Liver (tissue), 9 donors: ENCODE results near the gene PHF11. TPM values are rescaled to one million over a fixed set of nuclear protein-coding genes. Genes with fewer than 3 reads are reported as not detected.

ENCODE experiments used
- DNase-seq: peaks from one replicate; pipeline ENCODE4 v3.0.0-alpha.2; 2017; ENCODE audit warnings: low spot score
- H3K27ac ChIP-seq, 2 donors: one replicate each; pipeline ENCODE4 v1.7.0; 2013; ENCODE audit warnings: inconsistent platforms in 2 of 2, low read length in 2 of 2, control low read depth in 1 of 2, low read depth in 1 of 2, mild to moderate bottlenecking in 1 of 2
- H3K27me3 ChIP-seq, 4 donors: one replicate each; pipeline versions ENCODE4 v1.6.1 to v1.7.0; 2013; ENCODE audit warnings: low read length in 3 of 4, inconsistent platforms in 1 of 4, mild to moderate bottlenecking in 1 of 4, moderate library complexity in 1 of 4; ENCODE audit not compliant: control insufficient read depth in 4 of 4, insufficient read depth in 4 of 4
- H3K36me3 ChIP-seq, 4 donors: one replicate each; pipeline versions ENCODE4 v1.6.1 to v1.7.0; 2013; ENCODE audit warnings: low read length in 3 of 4, mild to moderate bottlenecking in 3 of 4, low read depth in 1 of 4, moderate library complexity in 1 of 4; ENCODE audit not compliant: control insufficient read depth in 4 of 4, insufficient read depth in 3 of 4
- H3K4me1 ChIP-seq, 4 donors: one replicate each; pipeline versions ENCODE4 v1.6.1 to v1.7.0; 2013; ENCODE audit warnings: low read length in 3 of 4, mild to moderate bottlenecking in 3 of 4, moderate library complexity in 1 of 4; ENCODE audit not compliant: control insufficient read depth in 4 of 4, insufficient read depth in 4 of 4
- H3K4me3 ChIP-seq, 3 donors: one replicate each; pipeline versions ENCODE4 v1.6.1 to v1.7.0; 2013; ENCODE audit warnings: low read length in 3 of 3, control low read depth in 1 of 3, low read depth in 1 of 3, mild to moderate bottlenecking in 1 of 3
- H3K9ac ChIP-seq, 2 donors: one replicate each; pipeline ENCODE4 v1.7.0; 2013; ENCODE audit warnings: low read length in 2 of 2, mild to moderate bottlenecking in 2 of 2, moderate library complexity in 2 of 2, control low read depth in 1 of 2, low read depth in 1 of 2
- H3K9me3 ChIP-seq, 4 donors: one replicate each; pipeline versions ENCODE4 v1.6.1 to v1.7.0; 2013; ENCODE audit warnings: low read length in 3 of 4; ENCODE audit not compliant: control insufficient read depth in 4 of 4
- ATF3 ChIP-seq: IDR thresholded peaks from 2 replicates; pipeline ENCODE4 v1.6.1; 2016; ENCODE audit warnings: antibody characterized with exemption
- CTCF ChIP-seq: fragments of 150-350 bp; IDR thresholded peaks from 2 replicates; pipeline ENCODE4 v1.5.1; 2017; ENCODE audit warnings: improper control_type of control experiment, low read depth, low read length; ENCODE audit not compliant: missing input control
- EGR1 ChIP-seq, 2 donors: IDR thresholded peaks; 2 replicates each; pipeline ENCODE4 v1.6.1; 2016 to 2018; ENCODE audit warnings: antibody characterized with exemption in 2 of 2, low read depth in 2 of 2
- FOXA1 ChIP-seq: IDR thresholded peaks from 2 replicates; pipeline ENCODE4 v1.6.1; 2016; ENCODE audit warnings: antibody characterized with exemption
- FOXA2 ChIP-seq: IDR thresholded peaks from 2 replicates; pipeline ENCODE4 v1.6.1; 2016; ENCODE audit warnings: antibody characterized with exemption
- GABPA ChIP-seq, 2 donors: IDR thresholded peaks in 1 of 2; conservative IDR thresholded peaks in 1 of 2; 2 replicates each; pipeline ENCODE4 v1.6.1; 2016; ENCODE audit warnings: antibody characterized with exemption in 2 of 2, mild to moderate bottlenecking in 1 of 2, moderate library complexity in 1 of 2
- HNF4A ChIP-seq, 2 donors: conservative IDR thresholded peaks; 2 replicates each; pipeline ENCODE4 v1.6.1; 2016; ENCODE audit warnings: antibody characterized with exemption in 2 of 2, mild to moderate bottlenecking in 2 of 2
- JUND ChIP-seq, 2 donors: IDR thresholded peaks; 2 replicates each; pipeline ENCODE4 v1.6.1; 2016; ENCODE audit warnings: antibody characterized with exemption in 2 of 2
- MAX ChIP-seq: IDR thresholded peaks from 2 replicates; pipeline ENCODE4 v1.6.1; 2016; ENCODE audit warnings: antibody characterized with exemption
- RAD21 ChIP-seq, 2 donors: IDR thresholded peaks; 2 replicates each; pipeline ENCODE4 v1.6.1; 2016; ENCODE audit warnings: antibody characterized with exemption in 2 of 2, mild to moderate bottlenecking in 2 of 2
- RXRA ChIP-seq, 2 donors: IDR thresholded peaks; 2 replicates each; pipeline ENCODE4 v1.6.1; 2017 to 2018; ENCODE audit warnings: antibody characterized with exemption in 2 of 2, mild to moderate bottlenecking in 1 of 2
- SP1 ChIP-seq: IDR thresholded peaks from 2 replicates; pipeline ENCODE4 v1.6.1; 2018; ENCODE audit warnings: antibody characterized with exemption, mild to moderate bottlenecking
- TAF1 ChIP-seq: conservative IDR thresholded peaks from 2 replicates; pipeline ENCODE4 v1.6.1; 2016; ENCODE audit warnings: antibody characterized with exemption, mild to moderate bottlenecking
- WGBS: extraction: QIAGEN DNeasy Blood & Tissue Kit; methylation state at CpG from one replicate; pipeline ENCODE4 v1.1.7; 2013; 5-methylcytosine and 5-hydroxymethylcytosine counted together
- polyA plus RNA-seq, 2 donors: library from polyadenylated mRNA; stranded (reverse) in 1 of 2; unstranded in 1 of 2; fragments of 200-250 nt in 1 of 2; fragments of >200 nt in 1 of 2; fragmentation: Nextera tagmentation in 1 of 2; extraction: Ambion mirVana in 1 of 2; gene quantifications; one replicate each; pipeline versions ENCODE4 v1.2.1 to v1.2.3, GENCODE V29; 2013 to 2015
- total RNA-seq, 2 donors: library from RNA; depleted of rRNA; stranded (reverse); fragments of >200 nt; gene quantifications; one replicate each; pipeline ENCODE4 v1.2.3, GENCODE V29; 2014
- TF ChIP-seq, protein P1 (sequence below): IDR thresholded peaks from 2 replicates; pipeline ENCODE4 v1.6.1; 2016; ENCODE audit warnings: antibody characterized with exemption, mild to moderate bottlenecking
- donor health status: healthy.
- donor health status: healthy.
- donor health status: healthy.
- donor health status: healthy.
- donor health status: healthy.

Gene PHF11
- total and polyA plus RNA-seq, 4 donors: 8.6 to 16.1 (median 11.5) TPM

- TF ChIP-seq CTCF: no peak
These were observed 53.5 kb downstream of the PHF11 start (continued) for GRCh38 chr13:49549289-49549688.

DNA sequence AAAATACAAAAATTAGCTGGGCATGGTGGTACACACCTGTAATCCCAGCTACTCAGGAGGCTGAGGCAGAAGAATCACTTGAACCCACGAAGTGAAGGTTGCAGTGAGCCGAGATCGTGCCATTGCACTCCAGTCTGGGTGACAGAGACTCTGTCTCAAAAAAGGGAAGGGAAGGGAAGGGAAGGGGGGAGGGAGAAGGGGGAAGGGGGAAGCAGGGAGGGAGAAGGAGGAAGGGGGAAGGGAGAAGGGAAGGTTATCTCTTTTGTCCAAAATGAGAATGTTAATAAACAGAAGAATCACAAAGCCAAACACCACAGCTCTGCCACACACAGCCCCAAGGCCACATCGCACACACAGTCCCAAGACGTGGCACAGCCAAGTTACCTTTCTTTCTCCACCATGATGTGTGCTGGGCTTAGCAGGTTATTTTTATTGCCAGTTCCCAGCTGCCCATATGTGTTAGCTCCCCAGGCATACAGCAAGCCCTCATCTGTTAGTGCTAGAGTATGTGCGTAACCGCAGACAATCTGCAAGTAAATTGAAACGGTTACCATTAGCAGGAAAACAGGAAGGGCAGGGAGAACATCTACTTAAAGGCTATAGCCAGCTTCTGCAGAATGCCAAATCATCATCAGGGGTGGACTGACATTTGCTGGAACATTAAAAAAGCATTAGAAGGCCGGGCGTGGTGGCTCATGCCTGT lies 55.3 kb downstream of the PHF11 start:
- TF ChIP-seq ATF3 (no peak), FOXA1 (no peak)
- H3K36me3 ChIP-seq: peaks cover 0 to 4% (median 3%) of the 10 kb centered on the region in 4 donors
- no peak overlapping the region for H3K27ac ChIP-seq
- DNase-seq: no peak
- H3K9ac ChIP-seq: no peak overlapping the region
- H3K4me1 ChIP-seq: no peaks in the 10 kb centered on the region
- no peak overlapping the region for H3K4me3 ChIP-seq
- 89% methylated on average over 10 of the region's 10 CpGs for WGBS
- H3K27me3 ChIP-seq: no peaks in the 10 kb centered on the region
- H3K9me3 ChIP-seq: no peaks in the 10 kb centered on the region

GRCh38 chr13:49553888-49554287 lies 58.1 kb downstream of the PHF11 start:
- Histone ChIP-seq H3K9ac (no peak overlapping the region), H3K27ac (no peak overlapping the region), H3K4me1 (no peaks in the 10 kb centered on the region), H3K4me3 (no peak overlapping the region), H3K36me3 (peaks cover 2 to 4% (median 3%) of the 10 kb centered on the region in 4 donors), H3K9me3 (no peaks in the 10 kb centered on the region), H3K27me3 (no peaks in the 10 kb centered on the region)
- no peak for DNase-seq
- TF ChIP-seq GABPA (IDR thresholded peaks at IDR 0.05 in 1 of 2, conservative IDR thresholded peaks at IDR 0.05 in 1 of 2) (no peak), RAD21 (IDR thresholded peaks at IDR 0.05) (no peak), FOXA1 (no peak)
- 94% methylated on average over 2 of the region's 2 CpGs for WGBS

- Histone ChIP-seq H3K9me3 (no peaks in the 10 kb centered on the region), H3K27me3 (no peaks in the 10 kb centered on the region), H3K9ac (no peak overlapping the region), H3K27ac (no peak overlapping the region), H3K4me3 (no peak overlapping the region), H3K4me1 (no peaks in the 10 kb centered on the region), H3K36me3 (peaks cover 2 to 7% (median 4%) of the 10 kb centered on the region in 4 donors)
- no peak for DNase-seq
- WGBS: 88% methylated on average over 11 of the region's 11 CpGs
- no peak for TF ChIP-seq ATF3
- TF ChIP-seq TAF1: no peak
- no peak for TF ChIP-seq MAX
- TF ChIP-seq EGR1 (IDR thresholded peaks at IDR 0.05; ENCODE audit: low read depth in 2 of 2): no peak
- no peak for TF ChIP-seq CTCF
- TF ChIP-seq GABPA (IDR thresholded peaks at IDR 0.05 in 1 of 2, conservative IDR thresholded peaks at IDR 0.05 in 1 of 2): no peak
- no peak for TF ChIP-seq RXRA (IDR thresholded peaks at IDR 0.05)
- TF ChIP-seq, protein P1, sequence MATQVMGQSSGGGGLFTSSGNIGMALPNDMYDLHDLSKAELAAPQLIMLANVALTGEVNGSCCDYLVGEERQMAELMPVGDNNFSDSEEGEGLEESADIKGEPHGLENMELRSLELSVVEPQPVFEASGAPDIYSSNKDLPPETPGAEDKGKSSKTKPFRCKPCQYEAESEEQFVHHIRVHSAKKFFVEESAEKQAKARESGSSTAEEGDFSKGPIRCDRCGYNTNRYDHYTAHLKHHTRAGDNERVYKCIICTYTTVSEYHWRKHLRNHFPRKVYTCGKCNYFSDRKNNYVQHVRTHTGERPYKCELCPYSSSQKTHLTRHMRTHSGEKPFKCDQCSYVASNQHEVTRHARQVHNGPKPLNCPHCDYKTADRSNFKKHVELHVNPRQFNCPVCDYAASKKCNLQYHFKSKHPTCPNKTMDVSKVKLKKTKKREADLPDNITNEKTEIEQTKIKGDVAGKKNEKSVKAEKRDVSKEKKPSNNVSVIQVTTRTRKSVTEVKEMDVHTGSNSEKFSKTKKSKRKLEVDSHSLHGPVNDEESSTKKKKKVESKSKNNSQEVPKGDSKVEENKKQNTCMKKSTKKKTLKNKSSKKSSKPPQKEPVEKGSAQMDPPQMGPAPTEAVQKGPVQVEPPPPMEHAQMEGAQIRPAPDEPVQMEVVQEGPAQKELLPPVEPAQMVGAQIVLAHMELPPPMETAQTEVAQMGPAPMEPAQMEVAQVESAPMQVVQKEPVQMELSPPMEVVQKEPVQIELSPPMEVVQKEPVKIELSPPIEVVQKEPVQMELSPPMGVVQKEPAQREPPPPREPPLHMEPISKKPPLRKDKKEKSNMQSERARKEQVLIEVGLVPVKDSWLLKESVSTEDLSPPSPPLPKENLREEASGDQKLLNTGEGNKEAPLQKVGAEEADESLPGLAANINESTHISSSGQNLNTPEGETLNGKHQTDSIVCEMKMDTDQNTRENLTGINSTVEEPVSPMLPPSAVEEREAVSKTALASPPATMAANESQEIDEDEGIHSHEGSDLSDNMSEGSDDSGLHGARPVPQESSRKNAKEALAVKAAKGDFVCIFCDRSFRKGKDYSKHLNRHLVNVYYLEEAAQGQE: no peak
- TF ChIP-seq FOXA2: no peak
- no peak for TF ChIP-seq HNF4A (conservative IDR thresholded peaks at IDR 0.05)
- no peak for TF ChIP-seq JUND (IDR thresholded peaks at IDR 0.05)
- TF ChIP-seq RAD21 (IDR thresholded peaks at IDR 0.05): no peak
- TF ChIP-seq SP1: no peak
These were observed 58.6 kb downstream of the PHF11 start for GRCh38 chr13:49554387-49554786.
